HG02610 (cell line): Measurements from ENCODE around the gene MGMT.

Source experiments
- ATAC-seq: cut with Tn5 transposase; IDR thresholded peaks from one replicate; pipeline ENCODE4 v1.9.1; 2021; ENCODE audit warnings: mild to moderate bottlenecking, moderate library complexity; ENCODE audit not compliant: unreplicated experiment

The MGMT gene

GRCh38 chr10:129768437-129769355 is 301.7 kb downstream of the MGMT start:
- ATAC-seq: no peak

GRCh38 chr10:129769381-129770116 is 302.5 kb downstream of the MGMT start:
- no peak for ATAC-seq

- no peak for ATAC-seq
Observed at GRCh38 chr10:129770286-129770685, 303.2 kb downstream of the MGMT start.

- no peak for ATAC-seq
Observed at GRCh38 chr10:129771024-129771423, 304.0 kb downstream of the MGMT start.

GRCh38 chr10:129771576-129771975 is 304.5 kb downstream of the MGMT start:
- ATAC-seq: no peak

GRCh38 chr10:129771991-129772431 is 305.0 kb downstream of the MGMT start:
- no peak for ATAC-seq

- ATAC-seq: no peak
Observed at GRCh38 chr10:129772468-129773358, 305.7 kb downstream of the MGMT start.

- ATAC-seq: no peak
Observed at GRCh38 chr10:129773359-129773990, 306.4 kb downstream of the MGMT start.

GRCh38 chr10:129774082-129774735 is 307.2 kb downstream of the MGMT start:
- ATAC-seq: no peak

- ATAC-seq: no peak
Observed at GRCh38 chr10:129774736-129775401, 307.8 kb downstream of the MGMT start.

GRCh38 chr10:129775681-129776080 is 308.6 kb downstream of the MGMT start:
- no peak for ATAC-seq

- ATAC-seq: no peak
Observed at GRCh38 chr10:129777687-129778086, 310.6 kb downstream of the MGMT start.

- no peak for ATAC-seq
Observed at GRCh38 chr10:129778571-129778970, 311.5 kb downstream of the MGMT start.

GRCh38 chr10:129779126-129780111 is 312.4 kb downstream of the MGMT start:
- no peak for ATAC-seq

GRCh38 chr10:129780198-129780597 is 313.2 kb downstream of the MGMT start:
- no peak for ATAC-seq

GRCh38 chr10:129780901-129781795 is 314.1 kb downstream of the MGMT start:
- no peak for ATAC-seq

- no peak for ATAC-seq
Observed at GRCh38 chr10:129784291-129784690, 317.2 kb downstream of the MGMT start.
